ENCODE measurements around the gene VTI1A.
"Not testable (repeated sequence)": the region's sequence is repeated elsewhere in the genome, so short reads cannot be mapped to it uniquely, and the experiment has no call there.

VTI1A gene

GRCh38 chr10:112509558-112510291 is 62.7 kb downstream of the VTI1A start:
- no peak for DNase-seq

GRCh38 chr10:112510384-112510783 is 63.4 kb downstream of the VTI1A start:
- DNase-seq = no peak

- DNase-seq = no peak
Measured at GRCh38 chr10:112512294-112512693, 65.3 kb downstream of the VTI1A start.

GRCh38 chr10:112515126-112515525 is 68.1 kb downstream of the VTI1A start:
- DNase-seq = no peak

- DNase-seq = no peak
Measured at GRCh38 chr10:112515852-112516251, 68.8 kb downstream of the VTI1A start.

- DNase-seq = no peak
Measured at GRCh38 chr10:112517451-112517862, 70.4 kb downstream of the VTI1A start.

GRCh38 chr10:112519133-112519761 is 72.2 kb downstream of the VTI1A start:
- no peak for DNase-seq

GRCh38 chr10:112520914-112521313 is 73.9 kb downstream of the VTI1A start:
- DNase-seq = no peak

GRCh38 chr10:112524641-112525040 is 77.6 kb downstream of the VTI1A start:
- DNase-seq = no peak

GRCh38 chr10:112525200-112525599 is 78.2 kb downstream of the VTI1A start:
- no peak for DNase-seq

GRCh38 chr10:112526139-112526538 is 79.1 kb downstream of the VTI1A start:
- DNase-seq = no peak

- no peak for DNase-seq
Measured at GRCh38 chr10:112526906-112527305, 79.9 kb downstream of the VTI1A start.

GRCh38 chr10:112528235-112528634 is 81.2 kb downstream of the VTI1A start:
- DNase-seq = no peak

GRCh38 chr10:112531421-112531820 is 84.4 kb downstream of the VTI1A start:
- DNase-seq = no peak

GRCh38 chr10:112532189-112532588 is 85.2 kb downstream of the VTI1A start:
- no peak for DNase-seq

GRCh38 chr10:112532956-112533355 is 85.9 kb downstream of the VTI1A start:
- DNase-seq = no peak

- no peak for DNase-seq
Measured at GRCh38 chr10:112533916-112534315, 86.9 kb downstream of the VTI1A start.

GRCh38 chr10:112535531-112535951 is 88.5 kb downstream of the VTI1A start:
- DNase-seq = no peak

GRCh38 chr10:112536663-112537062 is 89.6 kb downstream of the VTI1A start:
- no peak for DNase-seq

- no peak for DNase-seq
Measured at GRCh38 chr10:112538168-112538567, 91.2 kb downstream of the VTI1A start.

- no peak for DNase-seq
Measured at GRCh38 chr10:112539340-112539739, 92.3 kb downstream of the VTI1A start.

GRCh38 chr10:112542823-112543222 is 95.8 kb downstream of the VTI1A start:
- DNase-seq = not testable (repeated sequence)

- DNase-seq = no peak
Measured at GRCh38 chr10:112546474-112546873, 99.5 kb downstream of the VTI1A start.

- no peak for DNase-seq
Measured at GRCh38 chr10:112548535-112549276, 101.7 kb downstream of the VTI1A start.

All from NCI-H146 (cell line).